Gastrocnemius medialis (tissue), 4 donors: ENCODE data around the gene TNS3. TPM values are rescaled to one million over a fixed set of nuclear protein-coding genes. Genes with fewer than 3 reads are reported as not detected.
A peak's percentile ranks its signal among the peaks of the same experiment; 100 is the strongest.

ENCODE experiments used
- ATAC-seq, 2 donors: fragments of 150-250 bp; one replicate each; pipeline ENCODE4 v1.9.1; 2016
- DNase-seq, 2 donors: peaks; one replicate each; pipeline ENCODE4 v3.0.0-alpha.2; 2019
- H3K27ac ChIP-seq, 4 donors: fragments of 200-600 bp; sonication (generic); 1 replicate in 1 of 4; 2 replicates in 3 of 4; pipeline ENCODE4 v1.5.1; 2016 to 2018; ENCODE audit warnings: mild to moderate bottlenecking in 2 of 4, moderate library complexity in 1 of 4
- H3K27me3 ChIP-seq, 3 donors: fragments of 200-600 bp; sonication (generic) in 2 of 3; 1 replicate in 1 of 3; 2 replicates in 2 of 3; pipeline versions ENCODE4 v1.5.1 to v1.6.0; 2016 to 2019; ENCODE audit warnings: mild to moderate bottlenecking in 1 of 3, moderate library complexity in 1 of 3
- H3K36me3 ChIP-seq, 2 donors: fragments of 200-600 bp; sonication (generic) in 1 of 2; one replicate each; pipeline ENCODE4 v1.5.1; 2017 to 2018
- H3K4me1 ChIP-seq, 2 donors: fragments of 200-600 bp; sonication (generic) in 1 of 2; one replicate each; pipeline ENCODE4 v1.5.1; 2016 to 2017; ENCODE audit warnings: mild to moderate bottlenecking in 2 of 2
- H3K4me3 ChIP-seq, 4 donors: fragments of 200-600 bp; sonication (generic) in 3 of 4; 1 replicate in 1 of 4; 2 replicates in 3 of 4; pipeline ENCODE4 v1.5.1; 2016 to 2019; ENCODE audit warnings: mild to moderate bottlenecking in 2 of 4
- H3K9me3 ChIP-seq, 3 donors: fragments of 200-600 bp; sonication (generic) in 2 of 3; 1 replicate in 1 of 3; 2 replicates in 2 of 3; pipeline ENCODE4 v1.5.1; 2016 to 2019
- POLR2A ChIP-seq, 2 donors: fragments of 450-650 bp; IDR thresholded peaks; one replicate each; pipeline ENCODE4 v1.6.1; 2017; ENCODE audit warnings: antibody characterized with exemption in 2 of 2, mild to moderate bottlenecking in 2 of 2, moderate library complexity in 2 of 2
- in situ Hi-C, 4 donors: fragments of 200-750 bp; cut with MboI; loops; one replicate each; pipeline versions ENCODE4 v1.15.0 to v1.8.0; 2017; ENCODE audit warnings: low sequenced_read_pairs in 4 of 4
- intact Hi-C: fragments of 100-400 bp; cut with DNase I; formaldehyde crosslinking; loops from one replicate; pipeline ENCODE4 v1.15.1; 2023; ENCODE audit warnings: low total_unique reads
- total RNA-seq, 4 donors: library from RNA; depleted of rRNA; stranded (reverse); fragments of >200 nt; gene quantifications; one replicate each; pipeline versions ENCODE4 v1.1.0 to v1.2.3, GENCODE V29; 2016
- TF ChIP-seq, protein P1 (sequence below), 5 experiments: fragments of 450-650 bp in 3 of 5; fragments of 200-600 bp in 2 of 5; sonication (generic) in 2 of 5; IDR thresholded peaks in 4 of 5; conservative IDR thresholded peaks in 1 of 5; 1 replicate in 4 of 5; 2 replicates in 1 of 5; pipeline ENCODE4 v1.5.1; 2016 to 2019; ENCODE audit warnings: antibody characterized with exemption in 5 of 5, mild to moderate bottlenecking in 3 of 5, moderate library complexity in 3 of 5

The TNS3 gene
- total RNA-seq, 4 donors from 2014 or later, result 39.4 to 64.3 (median 50.5) TPM

DNA sequence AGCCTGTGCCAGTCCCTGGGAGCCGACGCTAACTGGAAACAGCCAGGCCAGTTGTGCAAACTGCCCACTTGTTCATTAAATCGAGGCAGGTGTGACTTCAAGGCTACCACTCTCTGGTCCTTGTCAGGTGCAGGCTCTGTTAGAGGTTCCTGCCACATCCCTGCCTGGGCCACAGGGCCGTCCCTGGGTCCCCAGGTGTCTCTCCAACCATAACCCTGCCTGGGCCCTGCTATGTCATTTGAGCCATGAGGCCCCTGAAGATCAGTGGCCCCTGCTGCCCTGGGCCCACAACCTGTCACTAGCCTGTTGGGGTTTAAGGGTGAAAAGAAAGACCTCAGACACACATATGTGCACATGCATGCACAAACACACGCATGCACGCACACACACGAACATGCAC is 326.9 kb downstream of the TNS3 start:
- intact Hi-C loops, result loop anchor here (2.0 to 10.0 kb wide), 2 partner anchors 480 to 1332 kb away; no protein-coding TSS in a partner anchor
- no peak for DNase-seq
- H3K27ac ChIP-seq, result peak overlapping the region in 2 of 4 donors; percentile 95 to 96
- peak in 1 of 2 donors; percentile 4 for ATAC-seq
- in situ Hi-C loops, result loop anchor here in 2 of 4 donors (5.0 to 25.0 kb wide), 2 partner anchors 182 to 1338 kb away; no protein-coding TSS in a partner anchor
- no peak overlapping the region for H3K4me3 ChIP-seq
- no peaks in the 10 kb centered on the region for H3K36me3 ChIP-seq
- no peaks in the 10 kb centered on the region for H3K9me3 ChIP-seq
- no peak for TF ChIP-seq POLR2A (IDR thresholded peaks at IDR 0.05)
- TF ChIP-seq, protein P1, sequence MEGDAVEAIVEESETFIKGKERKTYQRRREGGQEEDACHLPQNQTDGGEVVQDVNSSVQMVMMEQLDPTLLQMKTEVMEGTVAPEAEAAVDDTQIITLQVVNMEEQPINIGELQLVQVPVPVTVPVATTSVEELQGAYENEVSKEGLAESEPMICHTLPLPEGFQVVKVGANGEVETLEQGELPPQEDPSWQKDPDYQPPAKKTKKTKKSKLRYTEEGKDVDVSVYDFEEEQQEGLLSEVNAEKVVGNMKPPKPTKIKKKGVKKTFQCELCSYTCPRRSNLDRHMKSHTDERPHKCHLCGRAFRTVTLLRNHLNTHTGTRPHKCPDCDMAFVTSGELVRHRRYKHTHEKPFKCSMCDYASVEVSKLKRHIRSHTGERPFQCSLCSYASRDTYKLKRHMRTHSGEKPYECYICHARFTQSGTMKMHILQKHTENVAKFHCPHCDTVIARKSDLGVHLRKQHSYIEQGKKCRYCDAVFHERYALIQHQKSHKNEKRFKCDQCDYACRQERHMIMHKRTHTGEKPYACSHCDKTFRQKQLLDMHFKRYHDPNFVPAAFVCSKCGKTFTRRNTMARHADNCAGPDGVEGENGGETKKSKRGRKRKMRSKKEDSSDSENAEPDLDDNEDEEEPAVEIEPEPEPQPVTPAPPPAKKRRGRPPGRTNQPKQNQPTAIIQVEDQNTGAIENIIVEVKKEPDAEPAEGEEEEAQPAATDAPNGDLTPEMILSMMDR (IDR thresholded peaks at IDR 0.05 in 4 of 5, conservative IDR thresholded peaks at IDR 0.05 in 1 of 5), result no peak
- peaks cover 16 to 17% of the 10 kb centered on the region in 2 donors for H3K4me1 ChIP-seq
- H3K27me3 ChIP-seq, result no peaks in the 10 kb centered on the region

DNA sequence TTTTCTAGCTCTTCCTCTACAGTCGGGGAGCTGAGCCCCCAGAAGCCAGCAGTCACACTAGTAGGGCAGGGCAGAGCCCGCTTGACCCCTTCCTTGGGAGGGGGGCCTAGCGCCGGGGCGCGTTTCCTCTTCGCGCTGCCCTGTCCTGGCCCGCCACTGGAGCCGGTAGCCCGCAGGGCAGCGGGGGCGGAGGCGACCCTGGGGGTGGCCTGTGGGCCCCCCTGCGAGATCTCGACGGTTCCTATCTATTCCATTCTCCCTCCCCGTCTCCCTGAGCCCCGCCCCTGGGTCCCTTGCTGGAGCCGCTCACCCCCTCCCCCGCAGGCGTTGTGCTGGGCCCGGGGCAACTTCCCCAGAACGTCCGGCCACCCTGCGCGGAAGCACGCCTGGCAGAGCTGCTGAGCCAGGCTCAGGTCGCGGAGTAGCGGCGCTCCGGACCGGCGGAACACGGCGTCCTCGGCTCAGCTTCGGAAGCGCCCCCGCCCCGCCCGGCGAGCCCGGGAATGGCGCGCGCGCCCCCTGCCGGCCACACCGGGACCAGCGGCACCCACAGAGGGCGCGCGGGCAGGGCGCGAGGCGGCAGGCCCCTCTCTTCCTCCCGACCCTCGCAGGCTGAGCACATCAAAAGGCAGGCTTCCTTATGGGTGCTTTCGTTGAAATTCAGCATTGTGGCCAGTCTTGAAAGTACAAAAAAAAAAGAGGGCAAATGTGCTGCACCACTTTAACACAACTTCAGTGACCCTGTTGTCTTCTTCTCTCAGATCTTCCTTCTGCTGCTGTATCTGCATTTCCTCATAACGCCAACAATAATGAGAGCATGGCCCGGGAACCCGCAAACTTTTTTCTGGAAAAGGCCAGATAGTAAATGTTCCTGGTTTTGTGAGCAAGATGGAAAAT is 327.6 kb downstream of the TNS3 start:
- in situ Hi-C loops, result loop anchor here in 2 of 4 donors (5.0 to 25.0 kb wide), 2 partner anchors 183 to 1337 kb away; no protein-coding TSS in a partner anchor
- H3K27me3 ChIP-seq, result no peaks in the 10 kb centered on the region
- peak; percentile 85 for DNase-seq
- peaks cover 16 to 20% of the 10 kb centered on the region in 2 donors for H3K4me1 ChIP-seq
- intact Hi-C loops, result loop anchor here (1.0 to 10.0 kb wide), 4 partner anchors 72 to 1332 kb away; no protein-coding TSS in a partner anchor
- H3K27ac ChIP-seq, result peak overlapping the region; percentile 90 to 96 (median 94)
- no peaks in the 10 kb centered on the region for H3K36me3 ChIP-seq
- peak overlapping the region; percentile 60 to 70 (median 68) for H3K4me3 ChIP-seq
- TF ChIP-seq POLR2A (IDR thresholded peaks at IDR 0.05), result peak in 1 of 2 donors; percentile 39
- TF ChIP-seq, protein P1 (IDR thresholded peaks at IDR 0.05 in 4 of 5, conservative IDR thresholded peaks at IDR 0.05 in 1 of 5), result peak; percentile 79 to 100 (median 97)
- ATAC-seq, result peak; percentile 81 to 83
- no peaks in the 10 kb centered on the region for H3K9me3 ChIP-seq

DNA sequence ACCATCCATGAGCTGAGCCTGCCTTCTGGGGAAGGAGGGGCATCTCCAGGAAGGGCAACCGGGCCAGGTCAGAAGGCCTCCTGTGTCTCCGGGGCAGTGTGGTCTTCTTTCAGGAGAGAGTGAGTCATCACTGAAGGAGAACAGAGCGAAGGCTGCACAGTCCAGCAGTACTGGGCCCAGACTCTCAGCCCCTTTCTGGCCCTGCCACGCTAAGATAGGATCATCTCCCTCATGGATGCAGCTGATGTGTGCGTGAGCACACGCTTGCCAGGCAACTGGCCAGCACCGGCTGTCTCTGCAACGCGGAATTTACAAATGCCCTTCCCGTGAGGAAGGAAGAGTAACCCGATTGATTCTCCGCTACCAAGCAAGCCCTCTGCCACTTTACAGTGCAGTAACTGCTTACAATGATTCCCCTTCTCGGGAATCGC is 328.2 kb downstream of the TNS3 start:
- ATAC-seq (peak; percentile 80), DNase-seq (peak; percentile 66 to 78)
- Histone ChIP-seq H3K27me3 (no peaks in the 10 kb centered on the region), H3K27ac (peak overlapping the region; percentile 90 to 96 (median 94)), H3K4me1 (peaks cover 16 to 25% of the 10 kb centered on the region in 2 donors), H3K36me3 (no peaks in the 10 kb centered on the region), H3K4me3 (peak overlapping the region; percentile 60 to 70 (median 68)), H3K9me3 (no peaks in the 10 kb centered on the region)
- in situ Hi-C loops, result loop anchor here in 2 of 4 donors (5.0 to 25.0 kb wide), 2 partner anchors 184 to 1336 kb away; no protein-coding TSS in a partner anchor
- TF ChIP-seq, protein P1 (IDR thresholded peaks at IDR 0.05 in 4 of 5, conservative IDR thresholded peaks at IDR 0.05 in 1 of 5), result no peak
- peak in 1 of 2 donors; percentile 10 for TF ChIP-seq POLR2A (IDR thresholded peaks at IDR 0.05)
- intact Hi-C loops, result loop anchor here (1.0 to 10.0 kb wide), 4 partner anchors 71 to 1331 kb away; no protein-coding TSS in a partner anchor

DNA sequence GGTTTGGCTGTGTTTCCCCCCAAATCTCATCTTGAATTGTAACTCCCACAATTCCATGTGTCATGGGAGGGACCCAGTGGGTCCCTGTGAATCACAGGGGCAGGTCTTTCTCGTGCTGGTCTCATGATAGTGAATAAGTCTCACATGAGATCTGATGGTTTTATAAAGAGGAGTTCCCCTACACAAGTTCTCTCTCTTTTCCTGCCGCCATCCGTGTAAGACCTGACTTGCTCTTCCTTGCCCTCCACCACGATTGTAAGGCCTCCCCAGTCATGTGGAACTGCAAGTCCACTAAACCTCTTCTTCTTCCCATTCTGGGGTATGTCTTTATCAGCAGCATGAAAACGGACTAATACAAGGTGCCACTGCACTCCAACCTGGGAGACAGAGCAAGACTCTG is 329.2 kb downstream of the TNS3 start:
- intact Hi-C loops, result loop anchor here (5.0 to 10.0 kb wide), 2 partner anchors 165 to 478 kb away; no protein-coding TSS in a partner anchor
- in situ Hi-C loops, result loop anchor here in 2 of 4 donors (5.0 to 25.0 kb wide), 2 partner anchors 185 to 1335 kb away; no protein-coding TSS in a partner anchor
- Histone ChIP-seq H3K4me1 (peaks cover 16 to 35% of the 10 kb centered on the region in 2 donors), H3K9me3 (no peaks in the 10 kb centered on the region), H3K27ac (peak overlapping the region in 3 of 4 donors; percentile 90 to 96 (median 94)), H3K36me3 (no peaks in the 10 kb centered on the region), H3K27me3 (no peaks in the 10 kb centered on the region), H3K4me3 (no peak overlapping the region)
- TF ChIP-seq, protein P1 (IDR thresholded peaks at IDR 0.05 in 4 of 5, conservative IDR thresholded peaks at IDR 0.05 in 1 of 5), result no peak
- no peak for TF ChIP-seq POLR2A (IDR thresholded peaks at IDR 0.05)
- DNase-seq (no peak), ATAC-seq (no peak)
